ENCODE data around the gene ZBTB17.

Gene ZBTB17

GRCh38 chr1:15945011-15945831, 30.7 kb downstream of the ZBTB17 start:
- FAIRE-seq = no peak

DNA sequence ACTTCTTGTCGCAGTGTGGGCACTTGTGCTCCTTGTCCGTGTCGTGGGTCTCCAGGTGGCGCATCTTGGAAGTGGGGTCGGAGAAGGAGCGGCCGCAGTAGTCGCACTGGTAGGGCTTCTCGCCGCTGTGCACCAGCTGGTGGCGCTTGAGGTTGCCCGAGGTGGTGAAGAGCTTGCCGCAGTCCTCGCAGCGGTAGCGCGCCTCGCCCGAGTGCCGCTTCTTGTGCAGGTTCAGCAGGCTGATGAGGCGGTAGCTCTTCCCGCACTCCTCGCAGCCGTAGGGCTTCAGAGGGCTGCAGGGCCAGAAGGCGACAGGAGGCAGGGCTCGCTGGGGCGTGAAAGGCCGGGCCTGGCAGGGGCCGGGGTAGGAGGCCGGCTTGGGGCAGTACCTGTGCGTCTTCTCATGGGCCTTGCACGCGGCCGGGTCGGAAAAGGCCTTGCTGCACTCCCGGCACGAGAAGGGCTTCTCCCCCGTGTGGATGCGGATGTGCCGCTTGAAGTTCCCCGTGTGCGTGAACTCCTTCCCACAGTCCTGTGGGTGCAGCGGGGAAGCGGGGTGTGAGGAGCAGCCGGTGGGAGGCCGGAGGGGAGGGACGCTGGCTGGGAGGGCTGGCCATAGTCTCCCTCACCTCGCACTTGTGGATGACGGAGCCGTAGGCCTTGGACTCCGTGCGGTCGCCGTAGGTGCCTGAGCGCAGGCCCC, 31.4 kb downstream of the ZBTB17 start:
- no peak for FAIRE-seq

DNA sequence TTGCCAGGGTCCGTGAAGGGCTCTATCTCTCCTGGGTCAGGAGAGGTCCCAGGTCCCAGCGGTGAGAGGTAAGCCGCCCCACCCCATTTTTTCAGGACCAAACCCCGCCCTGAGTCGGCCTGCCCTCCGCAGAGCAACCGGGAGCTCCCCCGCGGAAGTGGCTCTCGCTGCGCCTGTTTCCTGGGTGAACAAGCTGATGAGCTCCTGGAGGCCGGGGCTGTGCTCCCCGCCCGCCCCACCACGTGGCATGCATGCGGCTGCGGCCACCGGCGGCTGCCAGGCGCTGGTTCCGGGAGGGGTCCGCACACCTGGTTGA, 32.0 kb downstream of the ZBTB17 start:
- no peak for FAIRE-seq

GRCh38 chr1:15943328-15943991, 32.4 kb downstream of the ZBTB17 start:
- FAIRE-seq = no peak

DNA sequence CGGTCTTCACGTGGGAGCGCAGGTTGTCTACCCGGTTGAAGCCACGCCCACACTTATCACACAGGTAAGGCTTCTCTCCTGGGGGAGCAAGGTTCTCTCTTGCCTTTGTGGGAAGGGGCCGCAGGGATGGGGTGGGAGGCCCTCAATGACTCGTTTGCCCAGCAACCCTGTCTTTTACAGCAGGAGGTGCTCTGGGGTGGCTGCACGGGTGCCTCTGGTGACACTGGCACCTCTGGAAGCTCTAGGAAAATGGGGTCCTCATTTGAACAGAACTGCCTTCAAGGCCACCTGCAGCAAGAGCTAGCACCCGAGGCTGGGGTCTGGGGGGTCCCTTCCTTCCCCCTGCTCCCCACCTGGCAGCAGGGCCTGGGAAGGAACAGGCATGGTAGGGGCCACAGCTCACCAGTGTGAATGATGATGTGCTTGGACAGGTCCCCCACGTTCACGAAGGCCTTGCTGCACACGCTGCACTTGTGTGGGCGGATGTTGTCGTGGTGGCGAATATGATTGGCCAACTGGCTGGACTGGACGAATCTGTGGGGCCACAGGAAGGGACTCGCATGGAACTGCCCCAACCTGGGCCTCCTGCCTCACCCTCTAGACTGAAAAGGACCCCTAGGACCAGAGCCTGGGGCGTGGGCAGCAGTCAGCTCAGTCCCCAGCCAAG, 33.1 kb downstream of the ZBTB17 start:
- no peak for FAIRE-seq

DNA sequence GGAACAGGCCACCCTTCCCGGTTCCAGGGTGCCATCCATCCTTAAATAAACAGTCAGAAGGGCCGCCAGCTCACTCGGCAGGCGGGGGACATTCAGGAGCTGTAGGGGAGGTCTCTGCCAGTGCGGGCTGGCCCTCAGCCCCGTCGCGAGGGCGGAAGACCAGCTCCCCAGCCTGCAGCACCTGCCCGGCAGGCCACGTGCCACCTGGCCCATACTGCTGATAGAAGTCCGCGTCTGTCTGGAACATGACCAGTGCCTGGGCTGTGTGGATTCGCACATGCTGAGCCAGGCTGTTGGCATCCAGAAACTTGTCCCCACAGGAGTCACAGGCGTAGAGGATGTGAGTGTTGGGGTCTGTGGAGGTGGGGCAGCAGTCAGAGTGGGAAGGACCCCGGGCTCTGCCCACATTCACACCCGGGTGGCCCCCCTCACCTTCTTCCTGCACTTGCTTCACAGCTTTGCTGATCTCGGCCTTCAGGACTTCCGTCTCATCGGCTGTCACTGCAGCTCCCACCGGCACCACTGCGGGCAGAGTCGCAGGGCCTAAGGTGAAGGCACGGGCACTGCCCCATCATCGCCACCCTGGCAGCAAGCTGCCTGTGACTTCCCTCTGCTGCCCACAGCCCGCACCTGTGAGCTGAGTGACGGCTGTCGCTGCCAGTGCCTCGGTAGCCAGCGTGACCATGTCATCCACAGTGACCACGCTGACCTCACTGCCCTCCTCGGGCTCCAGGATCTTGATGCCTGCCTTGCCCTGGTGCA, 33.8 kb downstream of the ZBTB17 start:
- no peak for FAIRE-seq

DNA sequence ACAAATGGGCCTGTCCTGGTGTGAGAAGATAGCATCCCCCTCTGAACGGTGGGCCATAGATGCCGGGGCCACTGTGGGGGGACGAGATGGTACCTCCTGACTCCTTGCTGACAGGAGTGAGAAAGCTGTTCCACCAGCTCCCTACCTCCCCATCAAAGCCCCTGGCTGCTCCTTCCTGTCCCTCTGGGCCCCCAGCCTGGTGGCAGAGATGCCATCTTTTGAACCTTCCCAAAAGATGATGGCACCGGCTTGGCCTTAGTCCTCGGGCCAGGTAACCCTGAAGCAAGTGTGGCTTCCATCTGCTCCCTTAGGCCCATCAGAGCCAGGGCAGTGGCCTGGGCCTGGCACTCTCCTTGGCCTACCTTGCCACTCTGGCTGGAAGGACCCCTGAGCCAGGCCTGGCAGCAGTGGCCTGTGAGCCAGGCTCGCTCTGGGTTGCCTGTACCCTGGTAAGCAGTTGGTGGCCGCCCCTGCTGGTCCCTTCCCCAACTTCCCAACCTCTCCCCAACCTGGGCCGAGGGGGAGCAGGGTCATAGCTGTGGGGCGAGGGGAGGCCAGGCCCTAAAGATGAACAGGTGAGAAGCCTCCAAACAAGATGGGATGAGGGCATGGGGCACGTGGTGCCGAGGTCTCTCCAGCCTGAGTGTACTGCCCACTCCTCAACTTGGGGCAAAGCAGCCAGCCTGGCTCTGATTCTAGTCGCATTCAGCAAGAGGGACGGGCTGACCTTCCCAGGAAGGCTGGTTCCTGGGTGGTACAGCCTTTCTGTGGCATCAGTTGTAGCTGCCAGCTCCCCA, 34.7 kb downstream of the ZBTB17 start:
- no peak for FAIRE-seq

- peak; percentile 74 for FAIRE-seq
Observed at GRCh38 chr1:15940110-15941043, 35.5 kb downstream of the ZBTB17 start.

DNA sequence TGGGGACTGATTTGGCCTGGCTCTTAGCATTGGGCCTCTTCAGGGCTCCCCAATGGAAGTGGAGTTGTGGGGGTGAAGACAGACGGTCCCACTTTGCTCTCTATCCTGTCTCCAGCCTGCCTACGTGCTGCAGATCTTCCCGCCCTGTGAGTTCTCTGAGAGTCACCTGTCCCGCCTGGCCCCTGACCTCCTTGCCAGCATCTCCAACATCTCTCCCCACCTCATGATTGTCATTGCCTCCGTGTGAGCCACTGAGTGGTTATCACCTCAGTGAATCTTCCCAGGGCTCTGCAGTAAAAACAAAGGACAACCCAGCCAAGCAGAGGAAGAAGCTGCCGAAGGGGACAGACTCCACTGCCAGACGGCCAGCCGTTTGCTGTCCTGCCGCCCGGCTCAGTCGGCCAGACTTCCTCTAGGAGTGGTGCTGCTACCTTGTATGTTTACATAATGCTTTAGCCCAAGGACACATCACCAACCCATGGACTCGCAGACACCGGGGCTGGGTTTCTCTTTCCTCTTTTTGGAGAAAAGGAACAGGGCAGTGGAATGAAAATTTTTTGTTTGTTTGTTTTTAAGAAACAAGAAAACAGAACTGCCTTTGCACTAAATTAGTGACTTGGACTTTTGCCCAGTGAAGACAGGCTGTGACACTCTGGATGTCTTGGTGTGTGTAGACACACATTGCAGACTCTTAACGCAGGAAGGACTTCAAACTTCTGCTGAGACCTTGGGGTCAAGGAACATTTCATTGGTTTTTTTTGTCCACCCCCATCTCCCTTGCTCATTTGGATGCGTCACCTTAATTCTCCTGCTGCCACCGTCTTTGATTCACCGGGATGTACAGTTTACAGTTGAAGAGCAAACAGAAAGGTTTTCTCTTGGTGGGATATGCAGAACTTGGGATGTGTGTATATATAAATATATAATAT, 36.5 kb downstream of the ZBTB17 start:
- peak; percentile 96 for FAIRE-seq

- no peak for FAIRE-seq
Observed at GRCh38 chr1:15938628-15939161, 37.2 kb downstream of the ZBTB17 start.

GRCh38 chr1:15937706-15938168, 38.2 kb downstream of the ZBTB17 start:
- no peak for FAIRE-seq

DNA sequence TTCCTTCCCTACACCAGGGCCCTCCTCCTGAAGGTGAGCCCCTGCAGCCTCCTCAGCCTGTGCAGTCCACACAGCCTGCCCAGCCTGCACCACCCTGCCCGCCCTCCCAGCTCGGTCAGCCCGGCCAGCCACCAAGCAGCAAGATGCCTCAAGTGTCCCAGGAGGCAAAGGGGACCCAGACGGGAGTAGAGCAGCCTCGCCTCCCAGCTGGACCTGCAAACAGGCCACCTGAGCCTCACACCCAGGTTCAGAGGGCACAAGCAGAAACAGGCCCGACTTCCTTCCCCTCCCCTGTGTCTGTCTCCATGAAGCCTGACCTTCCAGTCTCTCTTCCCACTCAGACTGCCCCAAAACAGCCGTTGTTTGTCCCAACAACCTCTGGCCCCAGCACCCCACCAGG, 38.8 kb downstream of the ZBTB17 start:
- FAIRE-seq = no peak

DNA sequence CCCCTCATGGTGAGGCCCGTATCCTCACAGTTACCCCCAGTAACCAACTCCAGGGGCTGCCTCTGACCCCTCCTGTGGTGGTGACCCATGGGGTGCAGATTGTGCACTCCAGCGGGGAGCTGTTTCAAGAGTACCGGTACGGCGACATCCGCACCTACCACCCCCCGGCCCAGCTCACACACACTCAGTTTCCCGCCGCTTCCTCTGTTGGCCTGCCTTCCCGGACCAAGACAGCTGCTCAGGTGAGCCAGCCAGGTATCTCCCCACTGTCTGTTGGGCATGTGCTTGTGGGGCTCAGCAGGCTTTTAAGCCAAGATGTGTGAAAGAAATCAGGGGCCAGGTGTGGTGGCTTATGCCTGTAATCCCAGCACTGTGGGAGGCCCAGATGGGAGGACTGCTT, 39.9 kb downstream of the ZBTB17 start:
- no peak for FAIRE-seq

DNA sequence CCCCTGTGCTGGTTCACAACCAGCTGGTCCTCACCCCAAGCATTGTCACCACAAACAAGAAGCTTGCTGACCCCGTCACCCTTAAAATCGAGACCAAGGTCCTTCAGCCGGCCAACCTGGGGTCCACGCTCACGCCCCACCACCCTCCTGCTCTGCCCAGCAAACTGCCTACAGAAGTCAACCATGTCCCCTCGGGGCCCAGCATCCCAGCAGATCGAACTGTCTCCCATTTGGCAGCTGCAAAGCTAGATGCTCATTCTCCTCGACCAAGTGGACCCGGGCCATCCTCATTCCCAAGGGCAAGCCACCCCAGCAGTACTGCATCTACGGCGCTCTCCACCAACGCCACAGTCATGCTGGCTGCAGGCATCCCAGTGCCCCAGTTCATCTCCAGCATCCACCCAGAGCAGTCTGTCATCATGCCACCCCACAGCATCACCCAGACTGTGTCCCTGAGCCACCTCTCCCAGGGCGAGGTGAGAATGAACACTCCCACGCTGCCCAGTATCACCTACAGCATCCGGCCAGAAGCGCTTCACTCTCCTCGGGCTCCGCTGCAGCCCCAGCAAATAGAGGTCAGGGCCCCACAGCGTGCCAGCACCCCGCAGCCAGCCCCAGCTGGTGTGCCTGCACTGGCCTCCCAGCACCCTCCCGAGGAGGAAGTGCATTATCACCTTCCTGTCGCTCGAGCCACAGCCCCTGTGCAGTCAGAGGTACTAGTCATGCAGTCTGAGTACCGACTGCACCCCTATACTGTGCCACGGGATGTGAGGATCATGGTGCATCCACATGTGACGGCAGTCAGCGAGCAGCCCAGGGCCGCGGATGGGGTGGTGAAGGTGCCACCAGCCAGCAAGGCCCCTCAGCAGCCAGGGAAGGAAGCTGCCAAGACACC, 40.6 kb downstream of the ZBTB17 start:
- no peak for FAIRE-seq

DNA sequence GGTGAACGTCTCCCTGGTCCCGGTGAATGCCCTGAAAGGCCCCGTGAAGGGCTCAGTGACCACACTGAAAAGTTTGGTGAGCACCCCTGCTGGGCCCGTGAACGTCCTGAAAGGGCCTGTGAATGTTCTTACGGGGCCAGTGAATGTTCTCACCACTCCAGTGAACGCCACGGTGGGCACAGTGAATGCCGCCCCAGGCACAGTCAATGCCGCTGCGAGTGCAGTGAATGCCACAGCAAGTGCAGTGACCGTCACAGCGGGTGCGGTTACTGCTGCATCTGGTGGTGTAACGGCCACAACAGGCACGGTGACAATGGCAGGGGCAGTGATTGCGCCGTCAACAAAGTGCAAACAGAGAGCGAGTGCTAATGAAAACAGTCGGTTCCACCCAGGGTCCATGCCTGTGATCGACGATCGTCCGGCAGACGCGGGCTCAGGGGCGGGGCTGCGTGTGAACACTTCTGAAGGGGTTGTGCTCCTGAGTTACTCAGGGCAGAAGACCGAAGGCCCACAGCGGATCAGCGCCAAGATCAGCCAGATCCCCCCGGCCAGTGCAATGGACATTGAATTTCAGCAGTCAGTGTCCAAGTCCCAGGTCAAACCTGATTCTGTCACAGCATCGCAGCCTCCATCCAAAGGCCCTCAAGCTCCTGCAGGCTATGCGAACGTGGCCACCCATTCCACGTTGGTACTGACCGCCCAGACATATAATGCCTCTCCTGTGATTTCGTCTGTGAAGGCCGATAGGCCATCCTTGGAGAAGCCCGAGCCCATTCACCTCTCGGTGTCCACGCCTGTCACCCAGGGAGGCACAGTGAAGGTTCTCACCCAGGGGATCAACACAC, 41.5 kb downstream of the ZBTB17 start:
- no peak for FAIRE-seq

- FAIRE-seq = no peak
Observed at GRCh38 chr1:15933684-15934083, 42.2 kb downstream of the ZBTB17 start.

- FAIRE-seq = no peak
Observed at GRCh38 chr1:15932612-15933011, 43.3 kb downstream of the ZBTB17 start.
